Psoas muscle (tissue), 8 donors: ENCODE data around the gene SPRED2. TPM values are rescaled to one million over a fixed set of nuclear protein-coding genes. Genes with fewer than 3 reads are reported as not detected.

ENCODE experiments used
- ATAC-seq, 4 donors: fragments of 200-7000 bp; cut with Tn5 transposase; one replicate each; pipeline ENCODE4 v1.9.1; 2020; ENCODE audit warnings: moderate library complexity in 3 of 4, mild to moderate bottlenecking in 2 of 4
- DNase-seq, 2 donors: peaks; one replicate each; pipeline ENCODE4 v3.0.0-alpha.2; 2020
- H3K27ac ChIP-seq: fragments of 200-600 bp; one replicate; pipeline ENCODE4 v1.8.0; 2022
- H3K27me3 ChIP-seq, 3 donors: fragments of 200-600 bp in 1 of 3; one replicate each; pipeline versions ENCODE4 v1.6.1 to v1.8.0; 2013 to 2022; ENCODE audit warnings: low read length in 2 of 3, mild to moderate bottlenecking in 2 of 3, moderate library complexity in 1 of 3; ENCODE audit not compliant: insufficient read depth in 3 of 3
- H3K36me3 ChIP-seq, 2 donors: fragments of 200-600 bp in 1 of 2; one replicate each; pipeline versions ENCODE4 v1.6.1 to v1.8.0; 2013 to 2022; ENCODE audit warnings: low read depth in 1 of 2, mild to moderate bottlenecking in 1 of 2, moderate library complexity in 1 of 2; ENCODE audit not compliant: insufficient read depth in 1 of 2
- H3K4me1 ChIP-seq: fragments of 200-600 bp; one replicate; pipeline ENCODE4 v1.8.0; 2022
- H3K4me3 ChIP-seq: fragments of 200-600 bp; one replicate; pipeline ENCODE4 v1.8.0; 2022; ENCODE audit warnings: mild to moderate bottlenecking
- H3K9me3 ChIP-seq: fragments of 200-600 bp; one replicate; pipeline ENCODE4 v1.8.0; 2022
- whole genome bisulfite sequencing, 3 donors: extraction: QIAGEN DNeasy Blood & Tissue Kit; methylation state at CpG; one replicate each; pipeline versions ENCODE4 v1.1.6 to v1.1.7; 2013; 5-methylcytosine and 5-hydroxymethylcytosine counted together
- intact Hi-C, 2 donors: fragments of 100-400 bp; cut with DNase I; formaldehyde crosslinking; loops; one replicate each; pipeline versions ENCODE4 v1.11.0 to v1.14.2; 2022
- polyA plus RNA-seq, 3 donors: library from polyadenylated mRNA; stranded (reverse); fragments of 200-250 nt; gene quantifications; one replicate each; pipeline ENCODE4 v1.2.3, GENCODE V29; 2013
- total RNA-seq, 4 donors: library from RNA; stranded (reverse); fragmentation: NEBNext Ultra II Directional in 2 of 4; extraction: Animal tissue kit (Norgen Biotek cat#: 25700) in 2 of 4; gene quantifications; one replicate each; pipeline versions ENCODE4 v1.2.1 to v1.2.4, GENCODE V29; 2021 to 2023
- TF ChIP-seq, protein P1 (sequence below): fragments of 200-600 bp; IDR thresholded peaks from one replicate; pipeline ENCODE4 v1.8.0; 2022; ENCODE audit warnings: antibody characterized with exemption
- donor health status: healthy with polysubstance abuse.
- donor health status: DM: no; HTN: no; CAD: no; lungs with moderate emphysema.
- donor health status: Bipolar disorder and iron deficiency.
- donor health status: healthy.
- donor health status: DM: yes; HTN: yes; CAD: no.
- donor health status: DM: no; HTN: no; CAD: no.
- donor health status: DM: no; HTN: no; CAD: no.
- donor health status: DM: yes; HTN: yes; CAD: no.

The SPRED2 gene
- total and polyA plus RNA-seq, 7 donors = 3.8 to 16.9 (median 8.5) TPM

DNA sequence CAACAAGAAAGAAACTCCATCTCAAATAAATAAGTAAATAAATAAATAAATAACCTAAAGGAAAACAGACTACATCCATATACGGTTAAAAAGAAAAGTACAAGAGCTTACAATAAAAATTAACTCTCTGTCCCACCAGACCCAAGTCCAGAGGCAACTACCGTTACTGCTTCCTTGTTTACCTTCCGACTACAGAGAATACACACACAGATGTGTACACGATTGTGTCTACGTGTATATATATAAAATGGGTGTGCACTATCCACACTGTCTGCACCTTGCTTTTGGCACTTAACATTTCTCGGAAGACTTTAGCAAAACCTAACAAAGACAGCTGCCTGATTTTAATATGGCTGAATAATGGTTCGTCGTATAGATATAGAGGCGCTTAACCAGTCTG lies 134.9 kb downstream of the SPRED2 start:
- 93 to 95% (median 94%) methylated on average over 9 of the region's 9 CpGs for WGBS, 3 donors
- ATAC-seq = no peak

DNA sequence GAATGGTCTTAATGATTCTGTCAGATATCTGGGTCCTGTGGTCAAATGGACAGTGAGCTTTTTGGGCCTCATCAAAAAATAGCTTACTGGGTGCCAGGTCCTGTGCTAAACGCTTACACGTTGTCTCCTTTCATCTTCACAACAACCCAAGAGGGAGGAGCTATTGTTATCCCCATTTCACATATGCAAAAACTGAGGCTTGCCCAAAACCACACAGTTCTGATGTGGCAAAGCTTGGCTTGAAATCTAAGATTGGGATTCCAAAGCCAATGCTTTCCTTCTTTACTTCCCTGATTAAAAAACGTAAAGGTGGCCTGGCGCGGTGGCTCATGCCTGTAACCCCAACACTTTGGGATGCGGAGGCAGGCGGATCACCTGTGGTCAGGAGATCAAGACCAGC lies 135.4 kb downstream of the SPRED2 start:
- Histone ChIP-seq H3K4me3 (no peak overlapping the region), H3K27me3 (no peaks in the 10 kb centered on the region), H3K27ac (no peak overlapping the region), H3K9me3 (no peaks in the 10 kb centered on the region), H3K4me1 (peaks cover 31% of the 10 kb centered on the region), H3K36me3 (no peaks in the 10 kb centered on the region)
- intact Hi-C loops = no loop called here
- no peak for DNase-seq
- WGBS, 3 donors = 90 to 93% (median 91%) methylated on average over 7 of the region's 7 CpGs
- ATAC-seq = no peak
- TF ChIP-seq, protein P1, sequence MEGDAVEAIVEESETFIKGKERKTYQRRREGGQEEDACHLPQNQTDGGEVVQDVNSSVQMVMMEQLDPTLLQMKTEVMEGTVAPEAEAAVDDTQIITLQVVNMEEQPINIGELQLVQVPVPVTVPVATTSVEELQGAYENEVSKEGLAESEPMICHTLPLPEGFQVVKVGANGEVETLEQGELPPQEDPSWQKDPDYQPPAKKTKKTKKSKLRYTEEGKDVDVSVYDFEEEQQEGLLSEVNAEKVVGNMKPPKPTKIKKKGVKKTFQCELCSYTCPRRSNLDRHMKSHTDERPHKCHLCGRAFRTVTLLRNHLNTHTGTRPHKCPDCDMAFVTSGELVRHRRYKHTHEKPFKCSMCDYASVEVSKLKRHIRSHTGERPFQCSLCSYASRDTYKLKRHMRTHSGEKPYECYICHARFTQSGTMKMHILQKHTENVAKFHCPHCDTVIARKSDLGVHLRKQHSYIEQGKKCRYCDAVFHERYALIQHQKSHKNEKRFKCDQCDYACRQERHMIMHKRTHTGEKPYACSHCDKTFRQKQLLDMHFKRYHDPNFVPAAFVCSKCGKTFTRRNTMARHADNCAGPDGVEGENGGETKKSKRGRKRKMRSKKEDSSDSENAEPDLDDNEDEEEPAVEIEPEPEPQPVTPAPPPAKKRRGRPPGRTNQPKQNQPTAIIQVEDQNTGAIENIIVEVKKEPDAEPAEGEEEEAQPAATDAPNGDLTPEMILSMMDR = no peak

More for the DNA sequence above, 134.9 kb downstream of the SPRED2 start:
- TF ChIP-seq, protein P1 = no peak
- H3K27ac ChIP-seq = no peak overlapping the region
- H3K9me3 ChIP-seq = no peaks in the 10 kb centered on the region
- H3K36me3 ChIP-seq = no peaks in the 10 kb centered on the region
- no peak overlapping the region for H3K4me3 ChIP-seq
- intact Hi-C loops = no loop called here
- H3K4me1 ChIP-seq = peaks cover 32% of the 10 kb centered on the region
- DNase-seq = no peak
- H3K27me3 ChIP-seq = no peaks in the 10 kb centered on the region

DNA sequence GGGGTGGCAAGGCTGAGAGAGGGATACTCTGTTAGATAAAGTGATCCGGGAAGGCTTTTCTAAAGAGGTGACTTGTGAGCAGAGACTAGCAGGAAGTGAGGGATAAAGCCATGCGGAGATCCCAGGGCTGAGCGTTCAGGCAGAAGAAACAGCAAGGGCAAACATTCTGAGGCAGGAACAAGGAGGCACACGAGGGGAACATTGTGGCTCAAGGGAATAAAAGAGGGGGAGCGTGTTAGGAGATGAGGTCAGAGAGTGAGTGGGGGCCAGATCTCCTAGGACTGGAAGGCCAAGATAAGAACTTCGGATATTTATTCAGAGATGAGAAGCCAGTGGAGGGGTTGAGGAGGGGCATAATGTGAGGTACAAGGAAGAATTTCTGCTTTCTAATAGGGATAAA lies 137.7 kb downstream of the SPRED2 start:
- no peaks in the 10 kb centered on the region for H3K36me3 ChIP-seq
- ATAC-seq (peak in 1 of 4 donors; percentile 43), DNase-seq (no peak)
- WGBS, 3 donors = 64 to 70% (median 66%) methylated on average over 6 of the region's 6 CpGs
- H3K4me3 ChIP-seq = no peak overlapping the region
- H3K27me3 ChIP-seq = no peaks in the 10 kb centered on the region
- no peak overlapping the region for H3K27ac ChIP-seq
- peaks cover 14% of the 10 kb centered on the region for H3K4me1 ChIP-seq
- no peaks in the 10 kb centered on the region for H3K9me3 ChIP-seq
- TF ChIP-seq, protein P1 = no peak
- intact Hi-C loops = no loop called here

DNA sequence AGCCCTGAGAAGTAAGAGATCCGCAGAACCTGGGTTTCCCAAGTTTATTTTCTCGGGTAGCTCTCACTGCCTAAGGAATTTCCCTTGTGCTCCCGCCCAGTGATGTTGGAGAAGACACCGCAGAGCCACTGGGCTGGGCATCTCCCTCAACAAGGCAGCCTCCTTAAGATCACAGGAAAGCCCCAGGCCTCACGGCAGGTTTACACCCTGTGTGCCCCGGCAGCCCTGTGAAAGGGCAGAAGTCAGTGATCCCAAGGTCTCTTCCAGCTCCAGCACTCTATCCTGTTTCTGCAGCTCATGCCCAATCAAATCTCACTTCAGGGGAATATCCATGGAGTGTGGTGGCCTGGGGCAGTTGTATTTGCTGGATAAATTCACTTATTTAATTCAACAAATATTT lies 138.3 kb downstream of the SPRED2 start:
- ATAC-seq (no peak), DNase-seq (no peak)
- no peaks in the 10 kb centered on the region for H3K27me3 ChIP-seq
- TF ChIP-seq, protein P1 = no peak
- no peak overlapping the region for H3K4me3 ChIP-seq
- intact Hi-C loops = no loop called here
- 87 to 91% (median 87%) methylated on average over 6 of the region's 6 CpGs for whole genome bisulfite sequencing, 3 donors
- no peak overlapping the region for H3K27ac ChIP-seq
- H3K4me1 ChIP-seq = peaks cover 9% of the 10 kb centered on the region
- no peaks in the 10 kb centered on the region for H3K9me3 ChIP-seq
- no peaks in the 10 kb centered on the region for H3K36me3 ChIP-seq

DNA sequence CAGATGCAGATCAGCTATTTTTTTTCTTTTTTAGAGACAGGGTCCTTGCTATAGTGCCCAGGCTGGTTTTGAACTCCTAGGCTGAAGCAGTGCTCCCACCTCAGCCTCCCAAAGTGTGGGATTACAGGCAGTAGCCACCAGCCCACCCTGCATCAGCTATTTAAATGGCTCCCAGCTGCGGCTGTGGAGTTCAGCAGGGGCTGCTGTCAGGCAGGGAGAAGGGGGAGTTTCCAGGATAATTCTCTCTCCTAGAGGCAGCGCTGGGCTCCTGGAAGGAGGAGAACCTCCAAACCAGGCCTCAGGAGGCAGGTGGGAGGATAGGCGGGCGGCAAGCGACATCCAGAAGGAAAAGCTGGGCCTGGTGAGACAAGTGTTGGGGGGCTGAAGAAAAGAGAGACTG lies 139.0 kb downstream of the SPRED2 start:
- Histone ChIP-seq H3K4me1 (peaks cover 9% of the 10 kb centered on the region), H3K4me3 (no peak overlapping the region), H3K36me3 (no peaks in the 10 kb centered on the region), H3K27ac (no peak overlapping the region), H3K9me3 (no peaks in the 10 kb centered on the region), H3K27me3 (no peaks in the 10 kb centered on the region)
- DNase-seq = no peak
- no peak for ATAC-seq
- intact Hi-C loops = no loop called here
- TF ChIP-seq, protein P1 = no peak
- WGBS, 3 donors = 93 to 94% (median 94%) methylated on average over 5 of the region's 5 CpGs
